DND-41 (cell line): ENCODE data around the gene TRIM54.
A peak's percentile ranks its signal among the peaks of the same experiment; 100 is the strongest.

Experiments
- ATAC-seq: fragments of 200-7000 bp; cut with Tn5 transposase; 3 replicates; pipeline ENCODE4 v1.9.1; 2021; ENCODE audit warnings: low read depth; ENCODE audit not compliant: insufficient read depth
- DNase-seq: peaks from one replicate; pipeline ENCODE4 v3.0.0-alpha.2; 2020
- H2AFZ ChIP-seq: 2 replicates; pipeline ENCODE4 v1.6.0; 2012; ENCODE audit warnings: low read depth, low read length
- H3K27ac ChIP-seq: 2 replicates; pipeline ENCODE4 v1.5.1; 2012; ENCODE audit warnings: low read length, inconsistent platforms
- H3K27me3 ChIP-seq: fragments of 200-600 bp; sonication (generic); 2 replicates; pipeline ENCODE4 v1.6.0; 2012; ENCODE audit warnings: low read length, mild to moderate bottlenecking, inconsistent platforms; ENCODE audit not compliant: insufficient read depth, poor library complexity
- H3K36me3 ChIP-seq: 2 replicates; pipeline ENCODE4 v1.5.1; 2012; ENCODE audit warnings: low read length, inconsistent platforms; ENCODE audit not compliant: insufficient read depth
- H3K4me1 ChIP-seq: 2 replicates; pipeline ENCODE4 v1.5.1; 2012; ENCODE audit warnings: mild to moderate bottlenecking, low read length; ENCODE audit not compliant: insufficient read depth
- H3K4me2 ChIP-seq: 2 replicates; pipeline ENCODE4 v1.6.0; 2012; ENCODE audit warnings: mild to moderate bottlenecking, moderate library complexity, low read length, inconsistent platforms; ENCODE audit not compliant: insufficient read depth
- H3K4me3 ChIP-seq, 2 experiments: fragments of 200-600 bp in 1 of 2; shearing (Covaris generic) in 1 of 2; 2 replicates each; pipeline ENCODE4 v1.5.1; 2012 to 2016; ENCODE audit warnings: inconsistent platforms in 2 of 2, low read length in 2 of 2, mild to moderate bottlenecking in 2 of 2, low read depth in 1 of 2, moderate library complexity in 1 of 2
- H3K79me2 ChIP-seq: 2 replicates; pipeline ENCODE4 v1.6.0; 2012; ENCODE audit warnings: low read length, inconsistent platforms; ENCODE audit not compliant: insufficient read depth
- H3K9ac ChIP-seq: 2 replicates; pipeline ENCODE4 v1.6.0; 2012; ENCODE audit warnings: low read depth, mild to moderate bottlenecking, inconsistent platforms, low read length, moderate library complexity
- H3K9me3 ChIP-seq: 2 replicates; pipeline ENCODE4 v1.5.1; 2012; ENCODE audit warnings: low read length, moderate library complexity, mild to moderate bottlenecking, inconsistent platforms; ENCODE audit not compliant: insufficient read depth, severe bottlenecking
- H4K20me1 ChIP-seq: 2 replicates; pipeline ENCODE4 v1.6.0; 2012; ENCODE audit warnings: low read length; ENCODE audit not compliant: insufficient read depth
- CTCF ChIP-seq: IDR thresholded peaks from 2 replicates; pipeline ENCODE4 v1.5.1; 2012; ENCODE audit warnings: borderline replicate concordance, low read length, moderate library complexity, mild to moderate bottlenecking; ENCODE audit not compliant: poor library complexity, severe bottlenecking; ENCODE audit errors: extremely low read depth
- EZH2 ChIP-seq: IDR thresholded peaks from 3 replicates; pipeline ENCODE4 v1.6.1; 2012; ENCODE audit warnings: borderline replicate concordance, low read depth, mild to moderate bottlenecking, moderate library complexity, low read length, inconsistent platforms; ENCODE audit not compliant: severe bottlenecking

The TRIM54 gene

GRCh38 chr2:27303093-27304025 lies 21.1 kb downstream of the TRIM54 start:
- H2AFZ ChIP-seq = peak overlapping the region; percentile 64
- H3K4me3 ChIP-seq = no peak overlapping the region
- peaks cover 2% of the 10 kb centered on the region; the same call in 1 of the 2 replicates for H3K36me3 ChIP-seq
- H3K4me2 ChIP-seq = peak overlapping the region; percentile 45; the same call in 1 of the 2 replicates
- no peaks in the 10 kb centered on the region for H3K9me3 ChIP-seq
- no peak overlapping the region for H3K27ac ChIP-seq
- ATAC-seq (peak; percentile 76), DNase-seq (peak; percentile 57)
- peaks cover 5% of the 10 kb centered on the region for H3K4me1 ChIP-seq
- H4K20me1 ChIP-seq = peaks cover 2% of the 10 kb centered on the region; the same call in 1 of the 2 replicates
- H3K27me3 ChIP-seq = no peaks in the 10 kb centered on the region
- no peak overlapping the region for H3K9ac ChIP-seq
- peak; percentile 83 for TF ChIP-seq CTCF
- no peak for TF ChIP-seq EZH2
- no peaks in the 10 kb centered on the region for H3K79me2 ChIP-seq

- Histone ChIP-seq H3K9ac (no peak overlapping the region), H3K4me1 (peaks cover 5% of the 10 kb centered on the region), H3K79me2 (no peaks in the 10 kb centered on the region), H3K36me3 (peaks cover 12% of the 10 kb centered on the region), H3K4me3 (no peak overlapping the region), H2AFZ (no peak overlapping the region), H3K4me2 (no peak overlapping the region), H3K27me3 (no peaks in the 10 kb centered on the region), H3K9me3 (no peaks in the 10 kb centered on the region), H4K20me1 (peaks cover 7% of the 10 kb centered on the region), H3K27ac (no peak overlapping the region)
- ATAC-seq = no peak
- no peak for DNase-seq
- TF ChIP-seq EZH2 (no peak), CTCF (no peak)
These were observed 22.4 kb downstream of the TRIM54 start for GRCh38 chr2:27304488-27305240.

- no peak overlapping the region for H2AFZ ChIP-seq
- no peak overlapping the region for H3K27ac ChIP-seq
- H3K27me3 ChIP-seq = no peaks in the 10 kb centered on the region
- DNase-seq = no peak
- H3K9ac ChIP-seq = no peak overlapping the region
- peaks cover 7% of the 10 kb centered on the region for H4K20me1 ChIP-seq
- H3K79me2 ChIP-seq = no peaks in the 10 kb centered on the region
- peaks cover 15% of the 10 kb centered on the region for H3K36me3 ChIP-seq
- no peak for ATAC-seq
- no peak for TF ChIP-seq EZH2
- no peak for TF ChIP-seq CTCF
- no peak overlapping the region for H3K4me3 ChIP-seq
- H3K4me2 ChIP-seq = no peak overlapping the region
- H3K9me3 ChIP-seq = no peaks in the 10 kb centered on the region
- H3K4me1 ChIP-seq = peaks cover 5% of the 10 kb centered on the region
These were observed 23.3 kb downstream of the TRIM54 start for GRCh38 chr2:27305516-27305915.
